Hypothalamus (tissue), 51 donors: ENCODE measurements around the gene NUDT21.
"Not testable (repeated sequence)": the region's sequence is repeated elsewhere in the genome, so short reads cannot be mapped to it uniquely, and the experiment has no call there.

Experiments
- DNase-seq, 51 donors: peaks; one replicate each; lab custom pipeline; 2025; lab: John Stamatoyannopoulos, UW

NUDT21 gene

DNA sequence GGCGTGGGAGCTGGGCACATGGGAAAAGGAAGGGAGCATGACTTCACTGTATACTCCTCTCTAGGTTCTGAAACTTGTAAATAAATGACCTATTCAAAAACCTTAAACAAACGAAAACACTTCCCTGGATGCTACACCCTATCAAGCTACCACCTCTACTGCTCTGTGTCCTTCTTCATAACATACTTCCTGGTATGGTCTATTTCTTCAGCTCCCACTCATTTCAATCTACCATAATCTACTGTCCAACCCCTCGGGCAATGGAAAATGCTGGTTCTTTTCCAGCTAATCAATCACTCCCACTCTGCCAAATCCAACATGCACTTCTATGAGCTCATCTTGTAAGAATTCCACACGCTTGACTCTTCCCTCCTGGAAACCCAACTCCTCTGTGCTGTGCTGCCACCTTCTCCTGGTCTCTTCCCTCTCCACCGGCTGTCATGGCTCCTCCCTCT is 68.2 kb downstream of the NUDT21 start:
- no peak for DNase-seq

DNA sequence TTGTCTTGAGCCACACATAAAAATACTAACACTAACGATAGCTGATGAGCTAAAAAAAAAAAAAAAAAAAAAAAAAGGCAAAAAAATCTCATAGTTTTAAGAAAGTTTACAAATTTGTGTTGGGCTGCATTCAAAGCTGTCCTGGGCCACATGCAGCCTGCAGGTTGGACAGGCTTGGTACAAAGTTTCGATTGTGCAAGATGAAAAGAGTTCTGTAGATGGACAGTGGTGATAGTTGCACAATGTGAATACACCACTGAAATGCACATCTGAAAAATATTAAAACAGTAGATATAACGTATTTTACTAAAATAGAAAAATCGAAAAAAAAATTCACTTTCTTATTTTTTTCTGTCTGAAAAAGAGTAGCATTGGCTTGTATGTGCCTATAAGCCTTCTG is 68.7 kb downstream of the NUDT21 start:
- DNase-seq: no peak

DNA sequence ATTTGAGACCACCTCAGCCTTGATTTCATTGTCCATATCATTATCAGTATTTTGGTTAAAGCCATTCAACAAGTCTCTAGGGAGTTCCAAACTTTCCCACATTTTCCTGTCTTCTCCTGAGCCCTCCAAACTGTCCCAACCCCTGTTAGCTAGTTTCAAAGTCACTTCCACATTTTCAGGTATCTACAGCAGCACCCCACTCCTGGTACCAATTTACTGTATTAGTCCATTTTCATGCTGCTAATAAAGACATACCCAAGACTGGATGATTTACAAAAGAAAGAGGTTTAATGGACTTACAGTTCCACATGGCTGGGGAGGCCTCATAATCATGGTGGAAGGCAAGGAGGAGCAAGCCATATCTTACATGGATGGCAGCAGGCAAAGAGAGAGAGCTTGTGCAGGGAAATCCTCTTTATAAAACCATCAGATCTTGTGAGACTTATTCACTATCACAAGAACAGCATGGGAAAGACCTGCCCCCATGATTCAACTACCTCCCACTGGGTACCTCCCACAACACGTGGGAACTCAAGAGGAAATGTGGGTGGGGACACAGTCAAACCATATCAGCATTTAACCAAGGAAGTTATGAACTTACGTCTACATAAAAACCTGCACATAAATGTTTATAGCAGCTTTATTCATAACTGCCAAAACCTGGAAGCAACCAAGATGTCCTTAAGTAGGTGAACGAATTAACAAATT is 70.2 kb downstream of the NUDT21 start:
- not testable (repeated sequence) for DNase-seq
